IMR-90 (cell line): ENCODE data around the gene AKNA. TPM values are rescaled to one million over a fixed set of nuclear protein-coding genes. Genes with fewer than 3 reads are reported as not detected.

Source experiments
- ATAC-seq: fragments of 200-7000 bp; cut with Tn5 transposase; 2 replicates; pipeline ENCODE4 v1.9.1; 2020; ENCODE audit warnings: low read depth, mild to moderate bottlenecking, moderate library complexity
- BruUV-seq: library from RNA; stranded (reverse); fragments of 400-500 nt; replicated peaks from 2 replicates; lab custom pipeline; 2021; lab: Mats Ljungman, UMichigan
- CTCF ChIA-PET: fragments of 300-600 bp; formaldehyde crosslinking; extraction: SDS; loops from one replicate; lab custom pipeline; 2021; ENCODE audit warnings: antibody characterized with exemption; lab: Yijun Ruan, JAX
- POLR2A ChIA-PET: fragments of 300-600 bp; sonication (Branson Sonifier 250); formaldehyde crosslinking; loops from one replicate; lab custom pipeline; 2022; ENCODE audit warnings: antibody characterized with exemption; ENCODE audit not compliant: unreplicated experiment; lab: Charles Lee
- DNase-seq: peaks from one replicate; pipeline ENCODE4 v3.0.0; 2013
- H2AFZ ChIP-seq: replicated peaks from 2 replicates; pipeline ENCODE3; 2013; ENCODE audit warnings: low read length, mild to moderate bottlenecking; ENCODE audit not compliant: poor library complexity
- H2AK5ac ChIP-seq: 2 replicates; pipeline ENCODE4 v1.6.1; 2013; ENCODE audit warnings: low read depth, low read length, inconsistent platforms
- H2AK9ac ChIP-seq: replicated peaks from 2 replicates; pipeline ENCODE3; 2013; ENCODE audit warnings: mild to moderate bottlenecking, low read depth, low read length, moderate library complexity; ENCODE audit not compliant: poor library complexity
- H2BK120ac ChIP-seq: 2 replicates; pipeline ENCODE4 v1.6.1; 2013; ENCODE audit warnings: low read depth, low read length, inconsistent platforms
- H2BK15ac ChIP-seq: 3 replicates; pipeline ENCODE4 v1.6.1; 2013; ENCODE audit warnings: low read depth, low read length, inconsistent platforms
- H2BK20ac ChIP-seq: 2 replicates; pipeline ENCODE4 v1.6.1; 2013; ENCODE audit warnings: low read depth, mild to moderate bottlenecking, inconsistent platforms, low read length, moderate library complexity
- H2BK5ac ChIP-seq: 2 replicates; pipeline ENCODE4 v1.6.1; 2013; ENCODE audit warnings: mild to moderate bottlenecking, low read depth, low read length, inconsistent platforms; ENCODE audit not compliant: poor library complexity, severe bottlenecking
- H3K14ac ChIP-seq: replicated peaks from 2 replicates; pipeline ENCODE4 v1.6.1; 2013; ENCODE audit warnings: low read depth, low read length, inconsistent platforms
- H3K18ac ChIP-seq: 2 replicates; pipeline ENCODE4 v1.6.1; 2013; ENCODE audit warnings: low read depth, low read length, control low read depth
- H3K23ac ChIP-seq: 2 replicates; pipeline ENCODE4 v1.6.1; 2013; ENCODE audit warnings: low read depth, low read length, inconsistent platforms
- H3K27ac ChIP-seq: 2 replicates; pipeline ENCODE4 v1.5.1; 2013; ENCODE audit warnings: mild to moderate bottlenecking, control low read depth, low read length; ENCODE audit not compliant: insufficient read depth
- H3K27me3 ChIP-seq: 2 replicates; pipeline ENCODE4 v1.6.1; 2013; ENCODE audit warnings: low read length; ENCODE audit not compliant: control insufficient read depth, insufficient read depth
- H3K36me3 ChIP-seq: 2 replicates; pipeline ENCODE4 v1.6.1; 2013; ENCODE audit warnings: low read length, mixed read lengths; ENCODE audit not compliant: control insufficient read depth, insufficient read depth
- H3K4ac ChIP-seq: 2 replicates; pipeline ENCODE4 v1.6.1; 2013; ENCODE audit warnings: low read depth, low read length, inconsistent platforms
- H3K4me1 ChIP-seq: 2 replicates; pipeline ENCODE4 v1.6.1; 2013; ENCODE audit warnings: low read length, mixed read lengths; ENCODE audit not compliant: control insufficient read depth, insufficient read depth
- H3K4me2 ChIP-seq: 2 replicates; pipeline ENCODE4 v1.6.1; 2013; ENCODE audit warnings: low read depth, mild to moderate bottlenecking, control low read depth, low read length, moderate library complexity
- H3K4me3 ChIP-seq: 2 replicates; pipeline ENCODE4 v1.5.1; 2013; ENCODE audit warnings: low read depth, mild to moderate bottlenecking, control low read depth, low read length, moderate library complexity; ENCODE audit not compliant: insufficient read depth
- H3K56ac ChIP-seq: 2 replicates; pipeline ENCODE4 v1.6.1; 2013; ENCODE audit warnings: low read length, inconsistent platforms; ENCODE audit not compliant: insufficient read depth; ENCODE audit errors: extremely low read depth
- H3K79me1 ChIP-seq, 2 experiments: 2 replicates each; pipeline ENCODE4 v1.6.1; 2013; ENCODE audit warnings: low read length in 2 of 2, inconsistent platforms in 1 of 2, low read depth in 1 of 2
- H3K9ac ChIP-seq: 2 replicates; pipeline ENCODE4 v1.6.1; 2013; ENCODE audit warnings: low read depth, low read length, control low read depth
- H3K9me1 ChIP-seq: 2 replicates; pipeline ENCODE4 v1.6.1; 2013; ENCODE audit warnings: low read length, inconsistent platforms; ENCODE audit not compliant: insufficient read depth
- H3K9me3 ChIP-seq: 2 replicates; pipeline ENCODE4 v1.6.1; 2013; ENCODE audit warnings: low read length; ENCODE audit not compliant: control insufficient read depth, insufficient read depth
- H4K20me1 ChIP-seq: 2 replicates; pipeline ENCODE4 v1.6.1; 2013; ENCODE audit warnings: low read length, inconsistent platforms; ENCODE audit not compliant: insufficient read depth
- H4K5ac ChIP-seq: 2 replicates; pipeline ENCODE4 v1.6.1; 2013; ENCODE audit warnings: mild to moderate bottlenecking, low read depth, low read length, control low read depth
- H4K8ac ChIP-seq, 2 experiments: 2 replicates each; pipeline ENCODE4 v1.6.1; 2013; ENCODE audit warnings: low read depth in 2 of 2, low read length in 2 of 2, control low read depth in 1 of 2, inconsistent platforms in 1 of 2
- H4K91ac ChIP-seq: 2 replicates; pipeline ENCODE4 v1.6.1; 2013; ENCODE audit warnings: low read depth, low read length, inconsistent platforms; ENCODE audit not compliant: insufficient read depth
- FOS ChIP-seq: fragments of 150-350 bp; IDR thresholded peaks from 2 replicates; pipeline ENCODE4 v1.6.1; 2016; ENCODE audit warnings: low read depth, low read length
- MAFK ChIP-seq: IDR thresholded peaks from 2 replicates; pipeline ENCODE4 v1.6.1; 2012; ENCODE audit warnings: low read depth, low read length, improper control_type of control experiment
- MXI1 ChIP-seq: IDR thresholded peaks from 2 replicates; pipeline ENCODE4 v1.6.1; 2012; ENCODE audit warnings: low read depth, mild to moderate bottlenecking, low read length, moderate library complexity, borderline replicate concordance
- NFE2L2 ChIP-seq: fragments of 150-350 bp; IDR thresholded peaks from 2 replicates; pipeline ENCODE4 v1.6.1; 2016; ENCODE audit warnings: low read depth, mild to moderate bottlenecking, low read length
- POLR2A ChIP-seq: IDR thresholded peaks from 2 replicates; pipeline ENCODE4 v1.6.1; 2012; ENCODE audit warnings: mild to moderate bottlenecking, low read depth, low read length
- RAD21 ChIP-seq: IDR thresholded peaks from 2 replicates; pipeline ENCODE4 v1.6.1; 2012; ENCODE audit warnings: low read length, improper control_type of control experiment
- SMC3 ChIP-seq: fragments of 150-350 bp; IDR thresholded peaks from 2 replicates; pipeline ENCODE4 v1.6.1; 2016; ENCODE audit warnings: low read depth, mild to moderate bottlenecking, antibody characterized with exemption, low read length, moderate library complexity
- WGBS, 2 experiments: methylation state at CpG; one replicate each; pipeline versions ENCODE4 v1.1.5 to v1.1.7; 2013; ENCODE audit warnings: missing lambda C conversion rate in 2 of 2; ENCODE audit not compliant: insufficient read length in 1 of 2; ENCODE audit errors: extremely low coverage in 2 of 2; 5-methylcytosine and 5-hydroxymethylcytosine counted together
- dilution Hi-C: fragments of 300-500 bp; cut with HindIII; formaldehyde crosslinking; loops from one replicate; pipeline ENCODE4 v1.14.3; 2018; ENCODE audit warnings: low sequenced_read_pairs; ENCODE audit not compliant: unreplicated experiment
- in situ Hi-C: fragments of 300-500 bp; cut with MboI; formaldehyde crosslinking; loops from 3 replicates; pipeline ENCODE4 v1.14.3; 2019; ENCODE audit warnings: low sequenced_read_pairs, inconsistent platforms, mixed read lengths
- intact Hi-C: fragments of 100-400 bp; cut with micrococcal nuclease; formaldehyde crosslinking; loops from 2 replicates; pipeline ENCODE4 v1.10.0; 2022
- polyA plus RNA-seq, 3 experiments: library from polyadenylated mRNA; depleted of rRNA; stranded (reverse); fragments of >200 nt; gene quantifications; 2 replicates each; pipeline ENCODE4 v1.2.3, GENCODE V29; 2012; ENCODE audit warnings: low replicate concordance in 1 of 3
- total RNA-seq: library from RNA; depleted of rRNA; stranded (reverse); fragments of >200 nt; gene quantifications from 2 replicates; pipeline ENCODE4 v1.2.3, GENCODE V29; 2012
- TF ChIP-seq, protein P1 (sequence below): fragments of 150-350 bp; IDR thresholded peaks from 2 replicates; pipeline ENCODE4 v1.6.1; 2017; ENCODE audit warnings: mild to moderate bottlenecking, antibody characterized with exemption, low read length, low read depth
- TF ChIP-seq, protein P2 (sequence below): fragments of 150-350 bp; IDR thresholded peaks from 2 replicates; pipeline ENCODE4 v1.6.1; 2016; ENCODE audit warnings: low read depth, mild to moderate bottlenecking, low read length, moderate library complexity, borderline replicate concordance
- TF ChIP-seq, protein P3 (sequence below): conservative IDR thresholded peaks from 2 replicates; pipeline ENCODE4 v1.5.1; 2012; ENCODE audit warnings: mild to moderate bottlenecking, low read depth, low read length, improper control_type of control experiment

Gene AKNA
- total and polyA plus RNA-seq, 2 of the 4 experiments (the other 2 are of a cell fraction): 2.7 to 7.3 TPM

- Histone ChIP-seq H4K8ac (no peak overlapping the region; a peak in 1 of 4 replicates), H2BK120ac (peak overlapping the region; percentile 70; the same call in 1 of the 2 replicates), H3K36me3 (peaks cover 11% of the 10 kb centered on the region), H4K20me1 (no peaks in the 10 kb centered on the region), H3K14ac (no peak overlapping the region), H3K79me1 (peaks cover 0 to 17% of the 10 kb centered on the region in 2 experiments; a peak in 2 of 4 replicates), H2AK5ac (peak overlapping the region; percentile 34; the same call in 1 of the 2 replicates), H2BK15ac (no peak overlapping the region; the same call in 2 of the 3 replicates), H3K9ac (no peak overlapping the region), H3K18ac (no peak overlapping the region), H3K4me3 (no peak overlapping the region), H4K5ac (no peak overlapping the region), H3K27me3 (no peaks in the 10 kb centered on the region), H3K56ac (no peak overlapping the region), H2BK5ac (no peak overlapping the region), H3K27ac (no peak overlapping the region), H3K4ac (peak overlapping the region; percentile 79; the same call in 1 of the 2 replicates), H2AFZ (no peak overlapping the region), H3K9me1 (peaks cover 20% of the 10 kb centered on the region), H3K4me2 (no peak overlapping the region), H4K91ac (no peak overlapping the region), H3K23ac (no peak overlapping the region), H3K4me1 (peaks cover 19% of the 10 kb centered on the region), H3K9me3 (no peaks in the 10 kb centered on the region), H2BK20ac (peak overlapping the region; percentile 56), H2AK9ac (peak overlapping the region; percentile 43)
- ChIA-PET POLR2A (no interaction called here), CTCF (interaction anchor here (0.8 to 2.4 kb wide), 5 partner anchors 12 to 207 kb away, joined by 3 to 16 read pairs (median 4); no protein-coding TSS in a partner anchor)
- ATAC-seq: no peak
- WGBS, 2 experiments: 100% methylated on average over 1 of the region's 13 CpGs; no CpG with 5 or more reads in 1 of the 2 experiments
- dilution Hi-C loops: no loop called here
- in situ Hi-C loops: loop anchor here (5.0 kb wide), 2 partner anchors 128 to 178 kb away; no protein-coding TSS in a partner anchor
- no peak for DNase-seq
- no TSS peak for BruUV-seq
- no peak for TF ChIP-seq RAD21
- TF ChIP-seq FOS: no peak
- TF ChIP-seq MXI1: no peak
- no peak for TF ChIP-seq POLR2A
- no peak for TF ChIP-seq NFE2L2
- TF ChIP-seq, protein P1, sequence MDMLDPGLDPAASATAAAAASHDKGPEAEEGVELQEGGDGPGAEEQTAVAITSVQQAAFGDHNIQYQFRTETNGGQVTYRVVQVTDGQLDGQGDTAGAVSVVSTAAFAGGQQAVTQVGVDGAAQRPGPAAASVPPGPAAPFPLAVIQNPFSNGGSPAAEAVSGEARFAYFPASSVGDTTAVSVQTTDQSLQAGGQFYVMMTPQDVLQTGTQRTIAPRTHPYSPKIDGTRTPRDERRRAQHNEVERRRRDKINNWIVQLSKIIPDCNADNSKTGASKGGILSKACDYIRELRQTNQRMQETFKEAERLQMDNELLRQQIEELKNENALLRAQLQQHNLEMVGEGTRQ: no peak
- TF ChIP-seq, protein P2, sequence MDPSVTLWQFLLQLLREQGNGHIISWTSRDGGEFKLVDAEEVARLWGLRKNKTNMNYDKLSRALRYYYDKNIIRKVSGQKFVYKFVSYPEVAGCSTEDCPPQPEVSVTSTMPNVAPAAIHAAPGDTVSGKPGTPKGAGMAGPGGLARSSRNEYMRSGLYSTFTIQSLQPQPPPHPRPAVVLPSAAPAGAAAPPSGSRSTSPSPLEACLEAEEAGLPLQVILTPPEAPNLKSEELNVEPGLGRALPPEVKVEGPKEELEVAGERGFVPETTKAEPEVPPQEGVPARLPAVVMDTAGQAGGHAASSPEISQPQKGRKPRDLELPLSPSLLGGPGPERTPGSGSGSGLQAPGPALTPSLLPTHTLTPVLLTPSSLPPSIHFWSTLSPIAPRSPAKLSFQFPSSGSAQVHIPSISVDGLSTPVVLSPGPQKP: no peak
- TF ChIP-seq MAFK: no peak
- no peak for TF ChIP-seq SMC3
- TF ChIP-seq, protein P3, sequence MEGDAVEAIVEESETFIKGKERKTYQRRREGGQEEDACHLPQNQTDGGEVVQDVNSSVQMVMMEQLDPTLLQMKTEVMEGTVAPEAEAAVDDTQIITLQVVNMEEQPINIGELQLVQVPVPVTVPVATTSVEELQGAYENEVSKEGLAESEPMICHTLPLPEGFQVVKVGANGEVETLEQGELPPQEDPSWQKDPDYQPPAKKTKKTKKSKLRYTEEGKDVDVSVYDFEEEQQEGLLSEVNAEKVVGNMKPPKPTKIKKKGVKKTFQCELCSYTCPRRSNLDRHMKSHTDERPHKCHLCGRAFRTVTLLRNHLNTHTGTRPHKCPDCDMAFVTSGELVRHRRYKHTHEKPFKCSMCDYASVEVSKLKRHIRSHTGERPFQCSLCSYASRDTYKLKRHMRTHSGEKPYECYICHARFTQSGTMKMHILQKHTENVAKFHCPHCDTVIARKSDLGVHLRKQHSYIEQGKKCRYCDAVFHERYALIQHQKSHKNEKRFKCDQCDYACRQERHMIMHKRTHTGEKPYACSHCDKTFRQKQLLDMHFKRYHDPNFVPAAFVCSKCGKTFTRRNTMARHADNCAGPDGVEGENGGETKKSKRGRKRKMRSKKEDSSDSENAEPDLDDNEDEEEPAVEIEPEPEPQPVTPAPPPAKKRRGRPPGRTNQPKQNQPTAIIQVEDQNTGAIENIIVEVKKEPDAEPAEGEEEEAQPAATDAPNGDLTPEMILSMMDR: no peak
- intact Hi-C loops: loop anchor here (10.0 kb wide), 1 partner anchor 605 kb away; no protein-coding TSS in a partner anchor
Measured at GRCh38 chr9:114289571-114290481, 98.0 kb downstream of the AKNA start.
